ENCODE data around the gene MAP2. TPM values are rescaled to one million over a fixed set of nuclear protein-coding genes. Genes with fewer than 3 reads are reported as not detected.

The MAP2 gene
- total and polyA plus RNA-seq, 4 donors, result 0.70 to 4.2 (median 1.9) TPM

DNA sequence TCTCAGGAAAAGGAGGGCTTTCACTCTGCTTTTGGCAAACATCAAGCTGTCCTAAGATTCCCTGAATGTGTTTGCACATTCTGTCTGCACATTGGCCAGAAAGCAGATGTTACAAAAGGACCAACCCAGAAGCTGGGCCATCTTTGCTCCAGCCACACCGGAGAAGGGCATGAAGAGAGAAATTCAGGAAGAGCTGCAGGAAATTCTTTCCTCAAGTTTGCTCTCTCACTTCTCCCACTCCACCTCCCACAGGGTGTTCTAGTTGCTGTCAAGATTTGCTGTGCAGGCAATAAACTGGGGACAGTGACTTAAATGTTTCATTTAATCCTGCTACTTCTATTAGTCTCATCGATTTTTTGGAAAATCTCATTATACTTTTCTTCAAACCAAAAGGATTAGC, 210.1 kb downstream of the MAP2 start:
- no peak overlapping the region for H3K27ac ChIP-seq (ENCODE audit: low read depth in 1 of 2, low read length in 2 of 2)
- H3K36me3 ChIP-seq (ENCODE audit: control insufficient read depth in 4 of 4, insufficient read depth in 3 of 4, low read depth in 1 of 4, low read length in 3 of 4), result no peaks in the 10 kb centered on the region
- H3K4me1 ChIP-seq (ENCODE audit: control insufficient read depth in 4 of 4, insufficient read depth in 4 of 4, low read length in 3 of 4), result no peaks in the 10 kb centered on the region
- no peak for DNase-seq (ENCODE audit: low spot score)
- H3K9ac ChIP-seq (ENCODE audit: low read depth in 1 of 2, low read length in 2 of 2), result no peak overlapping the region
- WGBS, result 69% methylated on average over 2 of the region's 2 CpGs
- no peaks in the 10 kb centered on the region for H3K27me3 ChIP-seq (ENCODE audit: control insufficient read depth in 4 of 4, insufficient read depth in 4 of 4, low read length in 3 of 4)
- H3K9me3 ChIP-seq (ENCODE audit: control insufficient read depth in 4 of 4, low read length in 3 of 4), result peaks cover 0 to 2% (median 0%) of the 10 kb centered on the region in 4 donors
- TF ChIP-seq SP1 (IDR thresholded peaks at IDR 0.05) (no peak), HNF4A (conservative IDR thresholded peaks at IDR 0.05) (no peak), RXRA (IDR thresholded peaks at IDR 0.05) (no peak), RAD21 (IDR thresholded peaks at IDR 0.05) (no peak), YY1 (IDR thresholded peaks at IDR 0.05) (no peak), TAF1 (conservative IDR thresholded peaks at IDR 0.05) (no peak), HNF4G (IDR thresholded peaks at IDR 0.05) (no peak), JUND (IDR thresholded peaks at IDR 0.05) (no peak), FOXA2 (IDR thresholded peaks at IDR 0.05) (no peak), GABPA (IDR thresholded peaks at IDR 0.05 in 1 of 2, conservative IDR thresholded peaks at IDR 0.05 in 1 of 2) (no peak), NR2F2 (IDR thresholded peaks at IDR 0.05) (no peak), FOXA1 (IDR thresholded peaks at IDR 0.05) (no peak), EGR1 (IDR thresholded peaks at IDR 0.05; ENCODE audit: low read depth in 2 of 2) (no peak)
- TF ChIP-seq, protein P1, sequence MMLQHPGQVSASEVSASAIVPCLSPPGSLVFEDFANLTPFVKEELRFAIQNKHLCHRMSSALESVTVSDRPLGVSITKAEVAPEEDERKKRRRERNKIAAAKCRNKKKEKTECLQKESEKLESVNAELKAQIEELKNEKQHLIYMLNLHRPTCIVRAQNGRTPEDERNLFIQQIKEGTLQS (IDR thresholded peaks at IDR 0.05), result no peak
- TF ChIP-seq, protein P2, sequence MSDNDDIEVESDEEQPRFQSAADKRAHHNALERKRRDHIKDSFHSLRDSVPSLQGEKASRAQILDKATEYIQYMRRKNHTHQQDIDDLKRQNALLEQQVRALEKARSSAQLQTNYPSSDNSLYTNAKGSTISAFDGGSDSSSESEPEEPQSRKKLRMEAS (IDR thresholded peaks at IDR 0.05), result no peak
- TF ChIP-seq, protein P3, sequence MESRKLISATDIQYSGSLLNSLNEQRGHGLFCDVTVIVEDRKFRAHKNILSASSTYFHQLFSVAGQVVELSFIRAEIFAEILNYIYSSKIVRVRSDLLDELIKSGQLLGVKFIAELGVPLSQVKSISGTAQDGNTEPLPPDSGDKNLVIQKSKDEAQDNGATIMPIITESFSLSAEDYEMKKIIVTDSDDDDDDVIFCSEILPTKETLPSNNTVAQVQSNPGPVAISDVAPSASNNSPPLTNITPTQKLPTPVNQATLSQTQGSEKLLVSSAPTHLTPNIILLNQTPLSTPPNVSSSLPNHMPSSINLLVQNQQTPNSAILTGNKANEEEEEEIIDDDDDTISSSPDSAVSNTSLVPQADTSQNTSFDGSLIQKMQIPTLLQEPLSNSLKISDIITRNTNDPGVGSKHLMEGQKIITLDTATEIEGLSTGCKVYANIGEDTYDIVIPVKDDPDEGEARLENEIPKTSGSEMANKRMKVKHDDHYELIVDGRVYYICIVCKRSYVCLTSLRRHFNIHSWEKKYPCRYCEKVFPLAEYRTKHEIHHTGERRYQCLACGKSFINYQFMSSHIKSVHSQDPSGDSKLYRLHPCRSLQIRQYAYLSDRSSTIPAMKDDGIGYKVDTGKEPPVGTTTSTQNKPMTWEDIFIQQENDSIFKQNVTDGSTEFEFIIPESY (IDR thresholded peaks at IDR 0.05), result no peak
- TF ChIP-seq, protein P4, sequence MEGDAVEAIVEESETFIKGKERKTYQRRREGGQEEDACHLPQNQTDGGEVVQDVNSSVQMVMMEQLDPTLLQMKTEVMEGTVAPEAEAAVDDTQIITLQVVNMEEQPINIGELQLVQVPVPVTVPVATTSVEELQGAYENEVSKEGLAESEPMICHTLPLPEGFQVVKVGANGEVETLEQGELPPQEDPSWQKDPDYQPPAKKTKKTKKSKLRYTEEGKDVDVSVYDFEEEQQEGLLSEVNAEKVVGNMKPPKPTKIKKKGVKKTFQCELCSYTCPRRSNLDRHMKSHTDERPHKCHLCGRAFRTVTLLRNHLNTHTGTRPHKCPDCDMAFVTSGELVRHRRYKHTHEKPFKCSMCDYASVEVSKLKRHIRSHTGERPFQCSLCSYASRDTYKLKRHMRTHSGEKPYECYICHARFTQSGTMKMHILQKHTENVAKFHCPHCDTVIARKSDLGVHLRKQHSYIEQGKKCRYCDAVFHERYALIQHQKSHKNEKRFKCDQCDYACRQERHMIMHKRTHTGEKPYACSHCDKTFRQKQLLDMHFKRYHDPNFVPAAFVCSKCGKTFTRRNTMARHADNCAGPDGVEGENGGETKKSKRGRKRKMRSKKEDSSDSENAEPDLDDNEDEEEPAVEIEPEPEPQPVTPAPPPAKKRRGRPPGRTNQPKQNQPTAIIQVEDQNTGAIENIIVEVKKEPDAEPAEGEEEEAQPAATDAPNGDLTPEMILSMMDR (IDR thresholded peaks at IDR 0.05; ENCODE audit: low read depth, low read length, missing input control), result no peak
- TF ChIP-seq, protein P5, sequence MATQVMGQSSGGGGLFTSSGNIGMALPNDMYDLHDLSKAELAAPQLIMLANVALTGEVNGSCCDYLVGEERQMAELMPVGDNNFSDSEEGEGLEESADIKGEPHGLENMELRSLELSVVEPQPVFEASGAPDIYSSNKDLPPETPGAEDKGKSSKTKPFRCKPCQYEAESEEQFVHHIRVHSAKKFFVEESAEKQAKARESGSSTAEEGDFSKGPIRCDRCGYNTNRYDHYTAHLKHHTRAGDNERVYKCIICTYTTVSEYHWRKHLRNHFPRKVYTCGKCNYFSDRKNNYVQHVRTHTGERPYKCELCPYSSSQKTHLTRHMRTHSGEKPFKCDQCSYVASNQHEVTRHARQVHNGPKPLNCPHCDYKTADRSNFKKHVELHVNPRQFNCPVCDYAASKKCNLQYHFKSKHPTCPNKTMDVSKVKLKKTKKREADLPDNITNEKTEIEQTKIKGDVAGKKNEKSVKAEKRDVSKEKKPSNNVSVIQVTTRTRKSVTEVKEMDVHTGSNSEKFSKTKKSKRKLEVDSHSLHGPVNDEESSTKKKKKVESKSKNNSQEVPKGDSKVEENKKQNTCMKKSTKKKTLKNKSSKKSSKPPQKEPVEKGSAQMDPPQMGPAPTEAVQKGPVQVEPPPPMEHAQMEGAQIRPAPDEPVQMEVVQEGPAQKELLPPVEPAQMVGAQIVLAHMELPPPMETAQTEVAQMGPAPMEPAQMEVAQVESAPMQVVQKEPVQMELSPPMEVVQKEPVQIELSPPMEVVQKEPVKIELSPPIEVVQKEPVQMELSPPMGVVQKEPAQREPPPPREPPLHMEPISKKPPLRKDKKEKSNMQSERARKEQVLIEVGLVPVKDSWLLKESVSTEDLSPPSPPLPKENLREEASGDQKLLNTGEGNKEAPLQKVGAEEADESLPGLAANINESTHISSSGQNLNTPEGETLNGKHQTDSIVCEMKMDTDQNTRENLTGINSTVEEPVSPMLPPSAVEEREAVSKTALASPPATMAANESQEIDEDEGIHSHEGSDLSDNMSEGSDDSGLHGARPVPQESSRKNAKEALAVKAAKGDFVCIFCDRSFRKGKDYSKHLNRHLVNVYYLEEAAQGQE (IDR thresholded peaks at IDR 0.05), result no peak
- H3K4me3 ChIP-seq (ENCODE audit: low read depth in 1 of 3, low read length in 3 of 3), result no peak overlapping the region

Measured in liver (tissue), 9 donors.